Thyroid gland (tissue), 4 donors: Measurements from ENCODE around the gene SLC10A2. TPM values are rescaled to one million over a fixed set of nuclear protein-coding genes. Genes with fewer than 3 reads are reported as not detected.

Source experiments
- DNase-seq, 2 donors: peaks; one replicate each; pipeline ENCODE4 v3.0.0-alpha.2; 2019
- H3K27ac ChIP-seq, 3 donors: fragments of 200-600 bp; sonication (generic); 1 replicate in 2 of 3; 2 replicates in 1 of 3; pipeline ENCODE4 v1.5.1; 2016 to 2019; ENCODE audit warnings: mild to moderate bottlenecking in 1 of 3, moderate library complexity in 1 of 3
- H3K27me3 ChIP-seq: fragments of 200-600 bp; sonication (generic); one replicate; pipeline ENCODE4 v1.5.1; 2019
- H3K36me3 ChIP-seq, 2 donors: fragments of 200-600 bp; sonication (generic); one replicate each; pipeline ENCODE4 v1.5.1; 2016 to 2019
- H3K4me1 ChIP-seq, 2 donors: fragments of 200-600 bp; sonication (generic); one replicate each; pipeline ENCODE4 v1.5.1; 2017 to 2019
- H3K4me3 ChIP-seq, 3 donors: fragments of 200-600 bp; sonication (generic); replicated peaks in 1 of 3; 1 replicate in 2 of 3; 2 replicates in 1 of 3; pipeline ENCODE4 v1.5.1; 2016; ENCODE audit warnings: mild to moderate bottlenecking in 1 of 3
- H3K9me3 ChIP-seq: fragments of 200-600 bp; sonication (generic); one replicate; pipeline ENCODE4 v1.5.1; 2017
- POLR2A ChIP-seq, 2 donors: fragments of 450-650 bp; IDR thresholded peaks; one replicate each; pipeline ENCODE4 v1.6.1; 2017; ENCODE audit warnings: antibody characterized with exemption in 2 of 2, mild to moderate bottlenecking in 2 of 2, moderate library complexity in 1 of 2
- WGBS, 2 donors: methylation state at CpG; one replicate each; pipeline ENCODE4 v1.1.5; 2017; 5-methylcytosine and 5-hydroxymethylcytosine counted together
- intact Hi-C: fragments of 100-400 bp; cut with DNase I; formaldehyde crosslinking; loops from one replicate; pipeline ENCODE4 v1.15.1; 2023
- total RNA-seq, 4 donors: library from RNA; depleted of rRNA; stranded (reverse); fragments of >200 nt; gene quantifications; one replicate each; pipeline ENCODE4 v1.2.3, GENCODE V29; 2016
- TF ChIP-seq, protein P1 (sequence below), 6 experiments: fragments of 200-600 bp in 3 of 6; fragments of 450-650 bp in 3 of 6; sonication (generic) in 3 of 6; IDR thresholded peaks; one replicate each; pipeline ENCODE4 v1.5.1; 2016 to 2019; ENCODE audit warnings: antibody characterized with exemption in 6 of 6, mild to moderate bottlenecking in 2 of 6, inconsistent platforms in 1 of 6, moderate library complexity in 1 of 6

The SLC10A2 gene
- total RNA-seq, 4 donors from 2014 or later, result not detected

DNA sequence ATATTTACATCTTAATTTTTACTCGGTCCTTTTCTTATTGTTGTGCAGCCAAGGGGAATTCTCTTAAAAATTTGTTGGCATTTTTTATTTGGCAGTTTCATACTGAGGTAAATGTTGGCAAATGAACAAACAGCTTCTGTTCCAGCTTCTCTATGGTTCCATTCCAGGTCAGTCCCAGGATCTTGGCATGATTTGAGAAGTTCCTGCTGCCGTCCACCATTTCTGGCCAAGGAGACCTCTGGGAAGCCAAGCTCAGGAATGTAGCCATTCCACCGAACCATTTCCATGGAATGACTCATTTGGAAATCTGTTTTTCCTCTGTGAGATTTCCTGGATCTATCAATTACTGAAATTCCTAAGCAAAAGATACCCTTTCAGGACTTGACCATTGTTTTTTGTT, 43.9 kb downstream of the SLC10A2 start:
- no peak for DNase-seq
- 71 to 81% methylated on average over 3 of the region's 3 CpGs for WGBS, 2 donors
- TF ChIP-seq, protein P1, sequence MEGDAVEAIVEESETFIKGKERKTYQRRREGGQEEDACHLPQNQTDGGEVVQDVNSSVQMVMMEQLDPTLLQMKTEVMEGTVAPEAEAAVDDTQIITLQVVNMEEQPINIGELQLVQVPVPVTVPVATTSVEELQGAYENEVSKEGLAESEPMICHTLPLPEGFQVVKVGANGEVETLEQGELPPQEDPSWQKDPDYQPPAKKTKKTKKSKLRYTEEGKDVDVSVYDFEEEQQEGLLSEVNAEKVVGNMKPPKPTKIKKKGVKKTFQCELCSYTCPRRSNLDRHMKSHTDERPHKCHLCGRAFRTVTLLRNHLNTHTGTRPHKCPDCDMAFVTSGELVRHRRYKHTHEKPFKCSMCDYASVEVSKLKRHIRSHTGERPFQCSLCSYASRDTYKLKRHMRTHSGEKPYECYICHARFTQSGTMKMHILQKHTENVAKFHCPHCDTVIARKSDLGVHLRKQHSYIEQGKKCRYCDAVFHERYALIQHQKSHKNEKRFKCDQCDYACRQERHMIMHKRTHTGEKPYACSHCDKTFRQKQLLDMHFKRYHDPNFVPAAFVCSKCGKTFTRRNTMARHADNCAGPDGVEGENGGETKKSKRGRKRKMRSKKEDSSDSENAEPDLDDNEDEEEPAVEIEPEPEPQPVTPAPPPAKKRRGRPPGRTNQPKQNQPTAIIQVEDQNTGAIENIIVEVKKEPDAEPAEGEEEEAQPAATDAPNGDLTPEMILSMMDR (IDR thresholded peaks at IDR 0.05), result no peak
- TF ChIP-seq POLR2A (IDR thresholded peaks at IDR 0.05), result no peak
- H3K27me3 ChIP-seq, result no peaks in the 10 kb centered on the region
- H3K36me3 ChIP-seq, result no peaks in the 10 kb centered on the region
- no peak overlapping the region for H3K4me3 ChIP-seq
- H3K27ac ChIP-seq, result no peak overlapping the region
- no peaks in the 10 kb centered on the region for H3K4me1 ChIP-seq
- intact Hi-C loops, result no loop called here
- no peaks in the 10 kb centered on the region for H3K9me3 ChIP-seq

DNA sequence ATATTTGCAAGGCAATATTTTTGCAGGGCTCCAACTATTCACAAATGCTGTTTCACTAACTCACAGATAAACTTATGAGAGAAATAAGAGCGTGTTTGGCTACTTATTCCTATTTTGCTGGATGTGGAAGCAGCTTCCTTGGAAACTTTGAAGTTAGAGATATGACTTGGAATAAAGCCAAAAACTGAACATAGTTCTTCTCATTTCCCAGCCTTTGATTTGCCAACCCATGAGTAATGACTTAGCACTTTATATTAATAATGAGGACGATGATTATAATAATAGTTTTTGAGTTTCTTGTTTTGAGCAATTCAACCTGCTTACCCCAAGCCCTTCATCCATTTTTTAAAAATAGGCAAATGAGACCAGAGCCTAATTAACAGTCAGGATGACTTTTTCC, 47.7 kb downstream of the SLC10A2 start:
- H3K4me1 ChIP-seq, result no peaks in the 10 kb centered on the region
- H3K9me3 ChIP-seq, result no peaks in the 10 kb centered on the region
- no peak overlapping the region for H3K4me3 ChIP-seq
- no peak overlapping the region for H3K27ac ChIP-seq
- DNase-seq, result no peak
- H3K36me3 ChIP-seq, result no peaks in the 10 kb centered on the region
- H3K27me3 ChIP-seq, result no peaks in the 10 kb centered on the region
- TF ChIP-seq POLR2A (IDR thresholded peaks at IDR 0.05), result no peak
- TF ChIP-seq, protein P1 (IDR thresholded peaks at IDR 0.05), result no peak
- intact Hi-C loops, result no loop called here
- 75% methylated on average over 2 of the region's 2 CpGs for WGBS, 2 donors

DNA sequence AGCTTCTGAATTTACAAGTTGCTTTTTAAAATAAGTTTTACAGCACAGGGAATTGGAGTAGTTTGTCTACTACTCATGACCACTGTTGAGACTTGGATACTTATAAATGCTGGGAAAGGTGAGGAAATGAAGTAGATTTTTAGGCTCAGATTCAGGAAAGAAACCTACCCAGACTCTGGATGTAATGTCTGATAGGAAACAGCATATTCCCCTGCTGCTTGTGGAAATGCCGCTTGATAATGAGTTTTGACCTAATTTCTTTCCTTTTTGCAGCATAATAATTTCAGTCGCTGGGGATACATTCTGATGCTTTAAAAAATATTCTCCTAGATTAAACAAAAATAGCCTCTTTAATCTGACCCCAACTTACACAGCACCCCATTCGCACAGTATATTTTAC, 53.6 kb downstream of the SLC10A2 start:
- intact Hi-C loops, result no loop called here
- Histone ChIP-seq H3K27me3 (no peaks in the 10 kb centered on the region), H3K9me3 (no peaks in the 10 kb centered on the region), H3K4me1 (no peaks in the 10 kb centered on the region), H3K36me3 (no peaks in the 10 kb centered on the region), H3K4me3 (no peak overlapping the region), H3K27ac (no peak overlapping the region)
- WGBS, 2 donors, result 77 to 84% methylated on average over 3 of the region's 3 CpGs
- no peak for DNase-seq
- TF ChIP-seq POLR2A (IDR thresholded peaks at IDR 0.05), result no peak
- TF ChIP-seq, protein P1 (IDR thresholded peaks at IDR 0.05), result no peak

DNA sequence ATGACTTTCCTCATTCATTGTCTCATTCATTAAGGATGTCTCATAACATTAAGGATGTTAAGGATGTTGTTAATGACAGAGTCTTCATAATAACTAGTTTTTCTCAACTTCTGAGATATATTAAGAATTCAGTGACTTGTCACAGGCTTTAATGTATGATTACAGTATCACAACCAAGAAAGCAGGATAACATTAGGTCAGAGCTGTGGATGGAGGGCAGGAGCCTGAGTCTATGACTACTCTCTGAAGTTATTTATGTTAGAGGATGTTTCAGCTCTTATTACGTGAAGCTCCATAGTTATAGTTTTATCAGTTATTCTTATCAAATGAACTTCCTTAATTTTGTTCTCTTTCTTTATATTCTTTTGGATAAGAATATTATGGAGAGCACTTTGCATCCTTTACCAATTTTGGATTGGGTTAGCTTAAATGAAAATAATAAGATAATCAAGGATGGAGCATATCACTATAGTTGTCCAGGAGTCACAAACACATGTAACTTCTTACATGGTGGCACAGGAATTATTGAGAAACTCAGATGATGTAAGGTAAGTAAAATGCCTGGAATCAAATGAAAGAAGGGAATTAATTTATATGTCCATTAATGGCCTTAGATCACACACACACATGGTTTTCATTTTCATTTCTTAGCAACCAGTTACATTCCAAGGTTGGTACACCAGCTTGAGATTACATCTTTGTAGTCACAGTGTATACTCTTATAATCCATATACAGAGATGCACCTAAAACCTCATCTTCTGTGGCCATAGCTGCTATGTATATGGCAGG, 57.0 kb downstream of the SLC10A2 start:
- intact Hi-C loops, result no loop called here
- 39 to 55% methylated on average over 1 of the region's 1 CpG for WGBS, 2 donors
- TF ChIP-seq, protein P1 (IDR thresholded peaks at IDR 0.05), result no peak
- no peak for TF ChIP-seq POLR2A (IDR thresholded peaks at IDR 0.05)
- Histone ChIP-seq H3K4me1 (no peaks in the 10 kb centered on the region), H3K27me3 (no peaks in the 10 kb centered on the region), H3K4me3 (no peak overlapping the region), H3K9me3 (no peaks in the 10 kb centered on the region), H3K27ac (no peak overlapping the region), H3K36me3 (no peaks in the 10 kb centered on the region)
- no peak for DNase-seq

DNA sequence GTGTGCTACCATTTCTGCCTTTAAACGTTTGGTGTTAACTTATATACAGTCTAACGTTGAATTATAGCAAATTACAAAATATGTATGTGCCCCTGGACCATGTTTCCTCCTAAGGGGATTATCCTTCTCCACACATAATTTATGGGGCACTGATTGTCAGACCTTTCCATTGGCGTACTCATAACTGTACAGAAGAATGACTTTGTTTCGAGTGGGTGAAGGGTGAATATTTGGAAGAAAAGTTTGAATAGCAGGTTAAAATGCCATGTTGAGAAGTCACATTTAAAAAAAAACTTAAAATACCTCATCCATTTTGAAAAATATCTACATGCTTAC, 58.8 kb downstream of the SLC10A2 start:
- Histone ChIP-seq H3K9me3 (no peaks in the 10 kb centered on the region), H3K27ac (no peak overlapping the region), H3K4me3 (no peak overlapping the region), H3K36me3 (no peaks in the 10 kb centered on the region), H3K27me3 (no peaks in the 10 kb centered on the region), H3K4me1 (no peaks in the 10 kb centered on the region)
- DNase-seq, result no peak
- no peak for TF ChIP-seq POLR2A (IDR thresholded peaks at IDR 0.05)
- 84 to 85% methylated on average over 4 of the region's 4 CpGs for WGBS, 2 donors
- intact Hi-C loops, result no loop called here
